Measurements from ENCODE around the gene C1orf226. TPM values are rescaled to one million over a fixed set of nuclear protein-coding genes. Genes with fewer than 3 reads are reported as not detected.

The C1orf226 gene
- total and polyA plus RNA-seq, 2 of the 4 experiments (the other 2 are of a cell fraction): under 0.01 to 0.10 TPM

GRCh38 chr1:162357681-162358266 lies 23.8 kb upstream of the C1orf226 start:
- H3K79me1 ChIP-seq (ENCODE audit: low read depth in 1 of 2, low read length in 2 of 2): no peaks in the 10 kb centered on the region
- intact Hi-C loops (cut with micrococcal nuclease): no loop called here
- no CpG with 5 or more reads among the region's 5 CpGs for WGBS, 2 experiments (ENCODE audit: extremely low coverage in 2 of 2, insufficient read length in 1 of 2)

More at GRCh38 chr1:162357681-162358266, 23.8 kb upstream of the C1orf226 start:
- H4K5ac ChIP-seq (ENCODE audit: low read depth, low read length): no peak overlapping the region
- no peak overlapping the region for H2BK15ac ChIP-seq (ENCODE audit: low read depth, low read length)
- H3K9ac ChIP-seq (ENCODE audit: low read depth, low read length): no peak overlapping the region
- H3K27ac ChIP-seq (ENCODE audit: insufficient read depth, low read length): no peak overlapping the region
- no peak overlapping the region for H2AK9ac ChIP-seq (replicated peaks; ENCODE audit: low read depth, low read length, poor library complexity)
- DNase-seq: peak; percentile 31
- no peak overlapping the region for H2AK5ac ChIP-seq (ENCODE audit: low read depth, low read length)
- no peak overlapping the region for H3K18ac ChIP-seq (ENCODE audit: low read depth, low read length)
- ChIA-PET CTCF (interaction anchor here (0.6 to 2.3 kb wide), 6 partner anchors 10 to 501 kb away, joined by 3 to 8 read pairs (median 5); partner anchors contain the start of gene C1orf226), POLR2A (ENCODE audit: unreplicated experiment) (no interaction called here)
- no TSS peak for BruUV-seq (replicated peaks)
- no peaks in the 10 kb centered on the region; the same call in 1 of the 2 replicates for H3K9me1 ChIP-seq (ENCODE audit: insufficient read depth, low read length)
- no peaks in the 10 kb centered on the region for H4K20me1 ChIP-seq (ENCODE audit: insufficient read depth, low read length)
- H2BK5ac ChIP-seq (ENCODE audit: low read depth, low read length, poor library complexity, severe bottlenecking): no peak overlapping the region
- H3K4ac ChIP-seq (ENCODE audit: low read depth, low read length): no peak overlapping the region
- peak; percentile 65 for ATAC-seq (ENCODE audit: low read depth)
- H2AFZ ChIP-seq (replicated peaks; ENCODE audit: low read length, poor library complexity): no peak overlapping the region
- H3K23ac ChIP-seq (ENCODE audit: low read depth, low read length): no peak overlapping the region
- dilution Hi-C loops (cut with HindIII; ENCODE audit: low sequenced_read_pairs, unreplicated experiment): no loop called here
- no peaks in the 10 kb centered on the region for H3K9me3 ChIP-seq (ENCODE audit: control insufficient read depth, insufficient read depth, low read length)
- H3K27me3 ChIP-seq (ENCODE audit: control insufficient read depth, insufficient read depth, low read length): peaks cover 5% of the 10 kb centered on the region
- in situ Hi-C loops (cut with MboI; ENCODE audit: low sequenced_read_pairs): no loop called here
- TF ChIP-seq RAD21 (IDR thresholded peaks at IDR 0.05; ENCODE audit: low read length): peak; percentile 55
- peak; percentile 49 for TF ChIP-seq CTCF (conservative IDR thresholded peaks at IDR 0.05; ENCODE audit: low read depth, low read length)
- no peak for TF ChIP-seq BHLHE40 (IDR thresholded peaks at IDR 0.05; ENCODE audit: low read depth, low read length)
- no peak for TF ChIP-seq POLR2A (IDR thresholded peaks at IDR 0.05; ENCODE audit: low read depth, low read length)
- TF ChIP-seq SMC3 (IDR thresholded peaks at IDR 0.05; ENCODE audit: low read depth, low read length): peak; percentile 31; the same call in 1 of the 2 replicates
- TF ChIP-seq ELK1 (IDR thresholded peaks at IDR 0.05; ENCODE audit: borderline replicate concordance, low read depth, low read length): no peak
- no peak overlapping the region for H3K4me3 ChIP-seq (ENCODE audit: insufficient read depth, low read depth, low read length)
- H2BK120ac ChIP-seq (ENCODE audit: low read depth, low read length): no peak overlapping the region
- H3K14ac ChIP-seq (replicated peaks; ENCODE audit: low read depth, low read length): no peak overlapping the region
- H3K36me3 ChIP-seq (ENCODE audit: control insufficient read depth, insufficient read depth, low read length): no peaks in the 10 kb centered on the region
- H3K4me1 ChIP-seq (ENCODE audit: control insufficient read depth, insufficient read depth, low read length): no peaks in the 10 kb centered on the region
- no peak overlapping the region for H4K8ac ChIP-seq (ENCODE audit: low read depth in 2 of 2, low read length in 2 of 2)
- H4K91ac ChIP-seq (ENCODE audit: insufficient read depth, low read depth, low read length): no peak overlapping the region
- H3K56ac ChIP-seq (ENCODE audit: extremely low read depth, insufficient read depth, low read length): no peak overlapping the region
- no peak overlapping the region for H3K4me2 ChIP-seq (ENCODE audit: low read depth, low read length)
- no peak overlapping the region for H2BK20ac ChIP-seq (ENCODE audit: low read depth, low read length)

All from IMR-90 (cell line).